Ovary (tissue), 9 donors: Measurements from ENCODE around the gene TMBIM6. TPM values are rescaled to one million over a fixed set of nuclear protein-coding genes. Genes with fewer than 3 reads are reported as not detected.
"Not testable (repeated sequence)": the region's sequence is repeated elsewhere in the genome, so short reads cannot be mapped to it uniquely, and the experiment has no call there.

Source experiments
- DNase-seq, 5 donors: peaks; one replicate each; pipeline ENCODE4 v3.0.0-alpha.2; 2019 to 2020
- H3K27ac ChIP-seq, 2 donors: fragments of 200-600 bp; one replicate each; pipeline versions ENCODE4 v1.5.1 to v1.8.0; 2019 to 2022
- H3K27me3 ChIP-seq: fragments of 200-600 bp; one replicate; pipeline ENCODE4 v1.8.0; 2022
- H3K36me3 ChIP-seq: fragments of 200-600 bp; sonication (generic); one replicate; pipeline ENCODE4 v1.5.1; 2019
- H3K4me1 ChIP-seq: one replicate; pipeline ENCODE4 v1.8.1; 2013; ENCODE audit warnings: mild to moderate bottlenecking, moderate library complexity; ENCODE audit not compliant: insufficient read depth
- H3K4me3 ChIP-seq: fragments of 200-600 bp; sonication (generic); one replicate; pipeline ENCODE4 v1.5.1; 2017
- H3K9me3 ChIP-seq, 2 donors: fragments of 200-600 bp in 1 of 2; sonication (generic) in 1 of 2; one replicate each; pipeline versions ENCODE4 v1.5.1 to v1.8.1; 2013 to 2019; ENCODE audit warnings: mild to moderate bottlenecking in 1 of 2, moderate library complexity in 1 of 2
- CTCF ChIP-seq, 3 donors: fragments of 450-650 bp in 2 of 3; fragments of 200-600 bp in 1 of 3; IDR thresholded peaks; one replicate each; pipeline versions ENCODE4 v1.5.1 to v1.8.0; 2016 to 2022; ENCODE audit warnings: antibody characterized with exemption in 3 of 3, mild to moderate bottlenecking in 1 of 3
- EP300 ChIP-seq: sonication (generic); formaldehyde crosslinking; IDR thresholded peaks from one replicate; pipeline ENCODE4 v1.6.1; 2017; ENCODE audit warnings: antibody characterized with exemption
- POLR2A ChIP-seq: fragments of 450-650 bp; IDR thresholded peaks from one replicate; pipeline ENCODE4 v1.6.1; 2017; ENCODE audit warnings: antibody characterized with exemption, mild to moderate bottlenecking, moderate library complexity
- WGBS, 3 donors: extraction: QIAGEN DNeasy Blood & Tissue Kit in 1 of 3; methylation state at CpG; one replicate each; pipeline versions ENCODE4 v1.1.5 to v1.1.7; 2013 to 2017; 5-methylcytosine and 5-hydroxymethylcytosine counted together
- intact Hi-C, 4 donors: fragments of 100-400 bp; cut with DNase I; formaldehyde crosslinking; loops; one replicate each; pipeline versions ENCODE4 v1.11.0 to v1.15.1; 2022 to 2023
- polyA plus RNA-seq, 2 donors: library from polyadenylated mRNA; stranded (reverse); fragments of 200-250 nt in 1 of 2; fragments of 350-450 nt in 1 of 2; fragmentation: Illumina TruSeq in 1 of 2; extraction: RNeasy Lipid Tissue Mini Kit (QIAGEN cat#74804) in 1 of 2; gene quantifications; one replicate each; pipeline ENCODE4 v1.2.3, GENCODE V29; 2013 to 2014
- total RNA-seq, 7 donors: library from RNA; depleted of rRNA in 2 of 7; stranded (reverse); fragments of >200 nt in 2 of 7; fragmentation: NEBNext Ultra II Directional in 3 of 7; extraction: Animal tissue kit (Norgen Biotek cat#: 25700) in 3 of 7; gene quantifications; one replicate each; pipeline versions ENCODE4 v1.1.0 to v1.2.4, GENCODE V29; 2016 to 2023
- donor health status: DM: no; HTN: no; CAD: no; lungs with moderate emphysema.
- donor health status: DM: no; HTN: no; CAD: no.
- donor health status: Bipolar disorder and iron deficiency.
- donor health status: DM: yes; HTN: yes; CAD: no.
- donor health status: DM: no; HTN: no; CAD: no.
- donor health status: DM: yes; HTN: yes; CAD: no.

Gene TMBIM6
- total and polyA plus RNA-seq, 9 donors, result 203 to 677 (median 335) TPM

DNA sequence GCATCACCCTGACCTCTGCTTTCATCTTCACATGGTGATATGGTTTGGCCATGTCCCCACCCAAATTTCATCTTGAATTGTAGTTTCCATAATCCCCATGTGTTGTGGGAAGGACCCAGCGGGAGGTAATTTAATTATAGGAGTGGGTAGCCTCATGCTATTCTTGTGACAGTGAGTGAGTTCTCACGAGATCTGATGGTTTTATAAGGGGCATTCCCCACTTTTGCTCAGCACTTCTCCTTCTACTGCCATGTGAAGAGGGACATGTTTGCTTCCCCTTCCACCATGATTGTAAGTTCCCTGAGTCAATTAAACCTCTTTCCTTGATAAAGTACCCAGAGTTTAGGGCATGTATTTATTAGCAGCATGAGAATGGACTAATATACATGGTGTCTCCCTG lies 38.2 kb downstream of the TMBIM6 start:
- H3K27ac ChIP-seq, result no peak overlapping the region
- no peaks in the 10 kb centered on the region for H3K27me3 ChIP-seq
- intact Hi-C loops, result loop anchor here in 2 of 4 donors (10.0 kb wide), 2 partner anchors 55 to 295 kb away; no protein-coding TSS in a partner anchor
- TF ChIP-seq CTCF (IDR thresholded peaks at IDR 0.05), result no peak
- TF ChIP-seq POLR2A, result no peak
- TF ChIP-seq EP300, result no peak
- no peak for DNase-seq
- no peaks in the 10 kb centered on the region for H3K36me3 ChIP-seq
- H3K4me1 ChIP-seq, result peaks cover 5% of the 10 kb centered on the region
- H3K9me3 ChIP-seq, result no peaks in the 10 kb centered on the region
- 68 to 81% (median 71%) methylated on average over 2 of the region's 2 CpGs for WGBS, 3 donors
- no peak overlapping the region for H3K4me3 ChIP-seq

- H3K27ac ChIP-seq, H3K4me3 ChIP-seq, H3K9me3 ChIP-seq, DNase-seq, intact Hi-C loops, H3K4me1 ChIP-seq, H3K36me3 ChIP-seq, H3K27me3 ChIP-seq: not testable (repeated sequence)
- WGBS, 3 donors, result 90 to 95% (median 94%) methylated on average over 6 of the region's 6 CpGs
Measured at GRCh38 chr12:49780914-49781313, 39.6 kb downstream of the TMBIM6 start.

GRCh38 chr12:49783917-49784676 lies 42.7 kb downstream of the TMBIM6 start:
- TF ChIP-seq EP300 (no peak), CTCF (IDR thresholded peaks at IDR 0.05) (no peak), POLR2A (no peak)
- DNase-seq, result no peak
- Histone ChIP-seq H3K9me3 (no peaks in the 10 kb centered on the region), H3K36me3 (no peaks in the 10 kb centered on the region), H3K27ac (no peak overlapping the region), H3K27me3 (no peaks in the 10 kb centered on the region), H3K4me1 (peaks cover 5% of the 10 kb centered on the region), H3K4me3 (no peak overlapping the region)
- intact Hi-C loops, result no loop called here
- WGBS, 3 donors, result 27 to 38% (median 29%) methylated on average over 7 of the region's 7 CpGs

GRCh38 chr12:49784756-49785409 lies 43.5 kb downstream of the TMBIM6 start:
- peaks cover 5% of the 10 kb centered on the region for H3K4me1 ChIP-seq
- H3K9me3 ChIP-seq, result no peaks in the 10 kb centered on the region
- DNase-seq, result no peak
- H3K36me3 ChIP-seq, result no peaks in the 10 kb centered on the region
- WGBS, 3 donors, result 72 to 88% (median 79%) methylated on average over 4 of the region's 4 CpGs
- no peak overlapping the region for H3K27ac ChIP-seq
- intact Hi-C loops, result no loop called here
- H3K27me3 ChIP-seq, result no peaks in the 10 kb centered on the region
- no peak overlapping the region for H3K4me3 ChIP-seq
- TF ChIP-seq POLR2A (no peak), EP300 (no peak), CTCF (IDR thresholded peaks at IDR 0.05) (no peak)

GRCh38 chr12:49787672-49788071 lies 46.3 kb downstream of the TMBIM6 start:
- no peak for TF ChIP-seq POLR2A
- no peak for TF ChIP-seq EP300
- no peak for TF ChIP-seq CTCF (IDR thresholded peaks at IDR 0.05)
- no peaks in the 10 kb centered on the region for H3K27me3 ChIP-seq

More at GRCh38 chr12:49787672-49788071, 46.3 kb downstream of the TMBIM6 start:
- 94 to 98% (median 95%) methylated on average over 2 of the region's 2 CpGs for WGBS, 3 donors
- Histone ChIP-seq H3K36me3 (no peaks in the 10 kb centered on the region), H3K4me1 (peaks cover 5% of the 10 kb centered on the region), H3K9me3 (no peaks in the 10 kb centered on the region), H3K4me3 (no peak overlapping the region), H3K27ac (no peak overlapping the region)
- intact Hi-C loops, result no loop called here
- DNase-seq, result no peak
